ENCODE data around the gene AKNA. TPM values are rescaled to one million over a fixed set of nuclear protein-coding genes. Genes with fewer than 3 reads are reported as not detected.

The AKNA gene
- total and polyA plus RNA-seq, 12 donors: 4.8 to 37.3 (median 15.9) TPM

DNA sequence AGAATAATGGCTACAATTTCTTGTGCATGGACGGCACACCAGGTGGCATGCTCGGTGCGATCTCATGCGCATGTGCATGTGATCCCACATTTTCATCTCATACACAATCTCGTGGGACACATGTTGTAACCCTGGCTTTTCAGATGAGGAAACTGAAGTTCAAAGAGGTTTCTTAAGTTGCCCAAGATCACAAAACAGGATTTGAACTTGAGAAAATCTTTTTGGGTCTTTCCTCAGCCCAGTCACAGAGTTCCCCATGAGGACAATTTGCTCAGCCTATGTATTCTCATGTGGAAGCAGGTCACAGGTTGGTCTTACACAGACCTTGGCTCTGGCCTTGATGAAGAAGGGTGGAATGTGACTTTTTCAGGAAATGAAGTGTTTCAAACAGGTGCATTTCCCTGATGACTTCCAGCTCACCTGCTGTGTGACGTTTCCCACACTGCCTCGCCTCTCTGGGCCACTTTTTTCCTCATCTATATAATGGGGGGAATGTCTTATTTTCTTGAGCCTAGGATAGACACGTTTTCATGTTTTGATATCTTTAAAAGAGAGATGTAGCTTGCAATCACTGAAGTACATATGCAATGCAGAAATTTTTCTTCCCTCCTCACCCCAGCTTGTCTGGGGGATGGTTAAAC lies 71.9 kb downstream of the AKNA start:
- Histone ChIP-seq H3K4me3 (no peak overlapping the region), H3K4me1 (replicated peaks in 1 of 2) (no peaks in the 10 kb centered on the region), H3K27ac (no peak overlapping the region), H3K27me3 (no peaks in the 10 kb centered on the region), H3K36me3 (replicated peaks in 1 of 2) (no peaks in the 10 kb centered on the region), H3K9me3 (replicated peaks in 1 of 3) (no peaks in the 10 kb centered on the region)
- intact Hi-C loops (cut with DNase I): no loop called here
- DNase-seq: peak in 3 of 7 donors; percentile 2 to 12 (median 2)
- TF ChIP-seq, protein P1, sequence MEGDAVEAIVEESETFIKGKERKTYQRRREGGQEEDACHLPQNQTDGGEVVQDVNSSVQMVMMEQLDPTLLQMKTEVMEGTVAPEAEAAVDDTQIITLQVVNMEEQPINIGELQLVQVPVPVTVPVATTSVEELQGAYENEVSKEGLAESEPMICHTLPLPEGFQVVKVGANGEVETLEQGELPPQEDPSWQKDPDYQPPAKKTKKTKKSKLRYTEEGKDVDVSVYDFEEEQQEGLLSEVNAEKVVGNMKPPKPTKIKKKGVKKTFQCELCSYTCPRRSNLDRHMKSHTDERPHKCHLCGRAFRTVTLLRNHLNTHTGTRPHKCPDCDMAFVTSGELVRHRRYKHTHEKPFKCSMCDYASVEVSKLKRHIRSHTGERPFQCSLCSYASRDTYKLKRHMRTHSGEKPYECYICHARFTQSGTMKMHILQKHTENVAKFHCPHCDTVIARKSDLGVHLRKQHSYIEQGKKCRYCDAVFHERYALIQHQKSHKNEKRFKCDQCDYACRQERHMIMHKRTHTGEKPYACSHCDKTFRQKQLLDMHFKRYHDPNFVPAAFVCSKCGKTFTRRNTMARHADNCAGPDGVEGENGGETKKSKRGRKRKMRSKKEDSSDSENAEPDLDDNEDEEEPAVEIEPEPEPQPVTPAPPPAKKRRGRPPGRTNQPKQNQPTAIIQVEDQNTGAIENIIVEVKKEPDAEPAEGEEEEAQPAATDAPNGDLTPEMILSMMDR (IDR thresholded peaks at IDR 0.05): no peak
- TF ChIP-seq POLR2A (IDR thresholded peaks at IDR 0.05): no peak
- 78 to 87% (median 80%) methylated on average over 8 of the region's 8 CpGs for WGBS, 4 donors

DNA sequence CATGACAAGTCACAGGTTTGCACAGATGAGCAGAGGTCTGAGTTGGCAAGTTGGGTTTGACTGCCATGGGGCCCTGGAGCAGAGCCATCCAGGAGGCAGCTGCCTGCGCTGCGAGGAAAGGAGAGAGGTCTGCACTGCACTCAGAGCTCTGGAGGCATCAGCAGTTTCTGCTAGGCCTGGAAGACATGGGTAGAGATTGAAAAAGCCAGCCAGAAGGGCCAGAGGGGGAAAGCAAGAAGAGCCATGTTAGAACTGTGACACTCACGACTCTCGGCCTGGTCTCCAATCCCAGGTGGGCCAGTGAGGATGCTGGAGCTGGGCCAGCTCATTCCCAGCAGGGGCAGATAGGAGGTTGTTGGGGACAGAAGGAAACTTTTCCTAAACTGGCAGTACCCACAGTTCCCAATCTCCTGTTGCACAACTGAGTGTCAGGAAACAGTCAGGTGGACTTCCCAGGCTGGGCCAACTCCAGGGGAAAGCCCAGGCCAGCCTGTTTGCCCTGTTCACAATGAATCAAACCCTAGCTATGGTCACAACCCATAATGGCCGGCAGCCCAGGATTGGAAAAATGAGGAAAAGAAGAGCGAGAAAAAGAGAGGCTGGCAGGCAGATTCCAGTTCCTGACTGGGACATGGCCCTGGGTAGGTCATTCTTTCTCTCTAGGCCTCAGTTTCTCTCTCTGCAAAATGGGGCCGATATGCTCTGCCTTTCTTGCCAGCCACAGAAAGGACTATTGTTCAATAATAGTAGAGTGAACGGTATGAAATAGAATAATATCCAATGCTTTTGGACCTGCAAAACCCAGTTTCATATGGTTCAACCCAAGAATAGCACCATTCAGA lies 72.7 kb downstream of the AKNA start:
- WGBS, 4 donors: 83 to 88% (median 84%) methylated on average over 8 of the region's 8 CpGs
- H3K27ac ChIP-seq: no peak overlapping the region
- H3K4me3 ChIP-seq: no peak overlapping the region
- H3K36me3 ChIP-seq (replicated peaks in 1 of 2): no peaks in the 10 kb centered on the region
- H3K27me3 ChIP-seq: no peaks in the 10 kb centered on the region
- intact Hi-C loops (cut with DNase I): no loop called here
- no peaks in the 10 kb centered on the region for H3K9me3 ChIP-seq (replicated peaks in 1 of 3)
- H3K4me1 ChIP-seq (replicated peaks in 1 of 2): no peaks in the 10 kb centered on the region
- no peak for TF ChIP-seq POLR2A (IDR thresholded peaks at IDR 0.05)
- TF ChIP-seq, protein P1 (IDR thresholded peaks at IDR 0.05): no peak
- peak in 6 of 7 donors; percentile 8 to 44 (median 22) for DNase-seq

DNA sequence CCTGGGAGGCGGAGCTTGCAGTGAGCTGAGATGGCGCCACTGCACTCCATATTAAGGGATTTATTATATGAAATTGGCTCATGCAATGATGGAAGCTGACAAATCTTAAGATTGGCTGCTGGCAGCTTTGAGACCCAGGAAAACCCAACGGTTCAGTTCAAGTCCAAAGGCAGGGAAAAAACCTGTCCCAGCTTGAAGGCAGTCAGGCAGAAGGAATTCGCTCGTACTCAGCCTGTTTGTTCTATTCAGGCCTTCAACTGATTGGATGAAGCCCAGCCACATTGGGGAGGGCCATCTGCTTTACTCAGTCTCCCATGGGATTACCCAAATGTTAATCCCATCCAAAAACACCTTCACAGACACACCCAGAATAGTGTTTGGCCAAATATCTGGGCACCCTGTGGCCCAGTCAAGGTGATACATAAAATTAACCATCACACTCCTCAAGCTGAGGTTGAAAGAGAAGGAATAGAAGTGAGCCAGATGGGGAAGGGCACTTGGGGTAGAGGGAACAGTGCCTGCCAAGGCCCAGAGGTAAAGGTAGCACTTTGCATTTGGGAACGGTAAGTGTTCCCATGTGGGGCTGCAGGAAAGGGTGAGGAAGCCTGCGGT lies 73.4 kb downstream of the AKNA start:
- no peaks in the 10 kb centered on the region for H3K9me3 ChIP-seq (replicated peaks in 1 of 3)
- no peaks in the 10 kb centered on the region for H3K4me1 ChIP-seq (replicated peaks in 1 of 2)
- peak in 4 of 7 donors; percentile 1 to 25 (median 6) for DNase-seq
- H3K27ac ChIP-seq: no peak overlapping the region
- H3K27me3 ChIP-seq: no peaks in the 10 kb centered on the region
- no peaks in the 10 kb centered on the region for H3K36me3 ChIP-seq (replicated peaks in 1 of 2)
- 81 to 85% (median 84%) methylated on average over 7 of the region's 7 CpGs for WGBS, 4 donors
- intact Hi-C loops (cut with DNase I): no loop called here
- no peak overlapping the region for H3K4me3 ChIP-seq
- TF ChIP-seq, protein P1 (IDR thresholded peaks at IDR 0.05): no peak
- TF ChIP-seq POLR2A (IDR thresholded peaks at IDR 0.05): no peak

DNA sequence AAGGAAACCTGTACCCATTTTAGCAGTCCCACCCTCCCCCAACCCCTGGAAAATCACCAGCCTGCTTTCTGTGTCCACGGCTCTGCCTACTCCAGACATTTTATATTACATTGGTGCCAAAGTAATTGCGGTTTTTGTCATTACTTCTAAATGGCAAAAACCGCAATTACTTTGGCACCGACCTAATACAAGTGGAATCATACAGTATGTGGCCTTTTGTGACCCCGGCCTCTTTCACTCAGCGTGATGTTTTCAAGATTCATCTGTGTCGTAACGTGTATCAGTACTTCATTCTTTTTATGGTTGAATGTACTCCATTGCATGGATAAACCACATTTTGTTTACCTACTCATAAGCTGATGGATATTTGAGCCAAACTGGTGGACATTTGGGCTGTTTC lies 74.6 kb downstream of the AKNA start:
- Histone ChIP-seq H3K27ac (no peak overlapping the region), H3K27me3 (no peaks in the 10 kb centered on the region), H3K4me1 (replicated peaks in 1 of 2) (no peaks in the 10 kb centered on the region), H3K9me3 (replicated peaks in 1 of 3) (no peaks in the 10 kb centered on the region), H3K4me3 (no peak overlapping the region), H3K36me3 (replicated peaks in 1 of 2) (peaks cover 0 to 5% of the 10 kb centered on the region in 2 donors)
- 86 to 90% (median 88%) methylated on average over 8 of the region's 8 CpGs for WGBS, 4 donors
- peak in 2 of 7 donors; percentile 0 to 4 for DNase-seq
- TF ChIP-seq, protein P1 (IDR thresholded peaks at IDR 0.05): no peak
- no peak for TF ChIP-seq POLR2A (IDR thresholded peaks at IDR 0.05)
- intact Hi-C loops (cut with DNase I): no loop called here
